B cell (primary cell): ENCODE measurements around the gene HOXD3. TPM values are rescaled to one million over a fixed set of nuclear protein-coding genes. Genes with fewer than 3 reads are reported as not detected.

Experiments used
- ATAC-seq: fragments of 200-7000 bp; cut with Tn5 transposase; one replicate; pipeline ENCODE4 v1.10.0; 2021; ENCODE audit warnings: low read depth, mild to moderate bottlenecking, moderate number of reproducible peaks, moderate library complexity
- CTCF ChIA-PET: fragments of 350-600 bp; sonication (Branson Sonifier 250); formaldehyde crosslinking; loops from one replicate; lab custom pipeline; 2021; ENCODE audit warnings: antibody characterized with exemption, inconsistent platforms; lab: Charles Lee
- POLR2A ChIA-PET: fragments of 350-600 bp; sonication (Branson Sonifier 250); formaldehyde crosslinking; loops from one replicate; lab custom pipeline; 2021; ENCODE audit warnings: antibody characterized with exemption; lab: Charles Lee
- DNase-seq: peaks from one replicate; pipeline ENCODE4 v3.0.0; 2013
- H2AFZ ChIP-seq: 2 replicates; pipeline ENCODE4 v1.6.1; 2012; ENCODE audit warnings: mild to moderate bottlenecking, low read depth, low read length; ENCODE audit not compliant: insufficient read depth, poor library complexity, severe bottlenecking
- H3K27ac ChIP-seq, 2 donors: 1 replicate in 1 of 2; 2 replicates in 1 of 2; pipeline ENCODE4 v1.5.1; 2012 to 2013; ENCODE audit warnings: low read length in 2 of 2, mild to moderate bottlenecking in 2 of 2, moderate library complexity in 1 of 2
- H3K27me3 ChIP-seq, 4 experiments: fragments of 200-600 bp in 1 of 4; sonication (generic) in 1 of 4; replicated peaks in 1 of 4; 1 replicate in 2 of 4; 2 replicates in 2 of 4; pipeline versions ENCODE4 v1.6.1 to v1.7.0; 2013 to 2016; ENCODE audit warnings: low read length in 3 of 4, mild to moderate bottlenecking in 2 of 4, mixed read lengths in 1 of 4, moderate library complexity in 1 of 4; ENCODE audit not compliant: insufficient read depth in 4 of 4, control insufficient read depth in 3 of 4; ENCODE audit errors: control extremely low read depth in 1 of 4
- H3K36me3 ChIP-seq, 2 experiments: replicated peaks in 1 of 2; 1 replicate in 1 of 2; 2 replicates in 1 of 2; pipeline versions ENCODE4 v1.6.1 to v1.7.1; 2013; ENCODE audit warnings: low read length in 1 of 2; ENCODE audit not compliant: insufficient read depth in 2 of 2, control insufficient read depth in 1 of 2; ENCODE audit errors: control extremely low read depth in 1 of 2, extremely low read depth in 1 of 2
- H3K4me1 ChIP-seq, 2 donors: fragments of 200-600 bp in 1 of 2; sonication (generic) in 1 of 2; 1 replicate in 1 of 2; 2 replicates in 1 of 2; pipeline versions ENCODE4 v1.5.1 to v1.6.1; 2013 to 2017; ENCODE audit warnings: low read length in 2 of 2; ENCODE audit not compliant: control insufficient read depth in 2 of 2, insufficient read depth in 2 of 2
- H3K4me2 ChIP-seq: replicated peaks from 2 replicates; pipeline ENCODE3; 2012; ENCODE audit warnings: mild to moderate bottlenecking, low read depth, low read length; ENCODE audit not compliant: poor library complexity, severe bottlenecking
- H3K4me3 ChIP-seq, 5 experiments: fragments of 200-600 bp in 1 of 5; sonication (generic) in 1 of 5; 1 replicate in 3 of 5; 2 replicates in 2 of 5; pipeline versions ENCODE4 v1.5.1 to v1.7.0; 2011 to 2016; ENCODE audit warnings: low read length in 4 of 5, mild to moderate bottlenecking in 4 of 5, low read depth in 2 of 5, control low read depth in 1 of 5, moderate library complexity in 1 of 5; ENCODE audit not compliant: insufficient read depth in 1 of 5; ENCODE audit errors: control extremely low read depth in 1 of 5, extremely low read depth in 1 of 5
- H3K79me2 ChIP-seq: fragments of 200-600 bp; sonication (generic); one replicate; pipeline ENCODE4 v1.6.0; 2016; ENCODE audit warnings: low read length; ENCODE audit not compliant: control insufficient read depth, insufficient read depth
- H3K9ac ChIP-seq: fragments of 200-600 bp; sonication (generic); 2 replicates; pipeline ENCODE4 v1.6.1; 2017; ENCODE audit warnings: mild to moderate bottlenecking, low read length, moderate library complexity
- H3K9me3 ChIP-seq, 3 donors: one replicate each; pipeline versions ENCODE4 v1.6.1 to v1.7.1; 2013; ENCODE audit warnings: low read length in 2 of 3; ENCODE audit not compliant: control insufficient read depth in 2 of 3, insufficient read depth in 1 of 3; ENCODE audit errors: control extremely low read depth in 1 of 3
- H4K20me1 ChIP-seq: 2 replicates; pipeline ENCODE4 v1.6.0; 2012; ENCODE audit warnings: mild to moderate bottlenecking, low read length; ENCODE audit not compliant: insufficient read depth, control insufficient read depth, poor library complexity, severe bottlenecking
- H3K27ac Mint-ChIP-seq: one replicate; pipeline ENCODE4 v1.8.0; 2021; ENCODE audit warnings: mixed read lengths
- H3K27me3 Mint-ChIP-seq: one replicate; pipeline ENCODE4 v1.8.0; 2021; ENCODE audit warnings: mixed read lengths
- H3K4me1 Mint-ChIP-seq: one replicate; pipeline ENCODE4 v1.8.0; 2021; ENCODE audit warnings: mixed read lengths
- H3K4me3 Mint-ChIP-seq: one replicate; pipeline ENCODE4 v1.8.0; 2021; ENCODE audit warnings: mixed read lengths
- H3K9me3 Mint-ChIP-seq: one replicate; pipeline ENCODE4 v1.8.0; 2022; ENCODE audit warnings: mixed read lengths; ENCODE audit not compliant: insufficient read depth
- EZH2 ChIP-seq: IDR thresholded peaks from 2 replicates; pipeline ENCODE4 v1.6.1; 2012; ENCODE audit warnings: borderline replicate concordance, low read depth, mild to moderate bottlenecking, moderate library complexity, low read length; ENCODE audit not compliant: insufficient read depth, poor library complexity, severe bottlenecking
- WGBS: methylation state at CpG from one replicate; pipeline ENCODE4 v1.1.5; 2013; ENCODE audit warnings: missing lambda C conversion rate; ENCODE audit not compliant: insufficient coverage; 5-methylcytosine and 5-hydroxymethylcytosine counted together
- intact Hi-C: fragments of 100-400 bp; cut with micrococcal nuclease; formaldehyde crosslinking; loops from one replicate; pipeline ENCODE4 v1.10.0; 2022
- polyA plus RNA-seq: library from polyadenylated mRNA; depleted of rRNA; stranded (reverse); fragments of >200 nt; gene quantifications from 2 replicates; pipeline ENCODE4 v1.2.3, GENCODE V29; 2012
- total RNA-seq, 2 donors: library from RNA; stranded (reverse); fragments of 120-200 nt in 1 of 2; gene quantifications; 1 replicate in 1 of 2; 2 replicates in 1 of 2; pipeline versions ENCODE4 v1.2.3 to v1.2.4, GENCODE V29; 2013 to 2022
- TF ChIP-seq, protein P1 (sequence below): fragments of 200-600 bp; IDR thresholded peaks from one replicate; pipeline ENCODE4 v1.8.0; 2022; ENCODE audit warnings: antibody characterized with exemption, mild to moderate bottlenecking

Gene HOXD3
- total and polyA plus RNA-seq, 2 donors (not counting 1 experiment from before 2014, with no cell fraction given) = not detected

DNA sequence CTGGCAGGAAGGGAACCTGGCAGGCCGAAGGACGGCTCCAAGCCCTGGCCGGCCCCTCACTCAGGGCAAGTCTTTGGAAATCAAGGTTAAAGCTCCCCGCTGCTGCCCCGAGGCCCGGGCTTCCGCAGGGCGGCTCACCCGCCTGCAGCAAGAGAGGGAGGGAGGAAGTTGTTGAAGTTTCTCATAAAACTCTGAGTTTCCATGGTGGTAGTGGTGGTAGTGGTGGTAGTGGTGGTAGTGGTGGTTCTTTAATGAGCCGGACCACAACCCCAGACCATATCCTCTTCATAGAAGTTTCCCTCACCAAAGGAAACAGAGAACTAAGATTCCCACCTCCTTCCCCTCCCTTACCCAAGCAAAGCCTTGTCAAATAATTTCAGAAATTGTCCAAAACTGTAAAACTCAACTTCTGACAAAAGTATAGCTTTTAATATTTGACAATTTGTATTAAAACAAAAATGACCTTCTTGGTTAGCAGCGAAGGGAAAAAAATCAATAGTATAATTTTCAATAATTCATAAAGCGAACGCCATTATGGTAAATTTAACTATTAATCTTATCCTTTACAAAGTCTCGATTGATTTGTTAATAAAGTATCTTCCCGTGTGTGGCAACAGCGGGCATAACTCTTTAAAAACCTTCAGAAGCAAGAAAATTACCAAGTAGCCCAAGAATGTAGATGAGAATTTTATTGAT lies 42.0 kb upstream of the HOXD3 start:
- Histone ChIP-seq H2AFZ (no peak overlapping the region), H3K79me2 (no peaks in the 10 kb centered on the region), H3K9me3 (peaks cover 0 to 55% (median 2%) of the 10 kb centered on the region in 3 donors), H4K20me1 (no peaks in the 10 kb centered on the region), H3K27me3 (peaks cover 0 to 95% (median 75%) of the 10 kb centered on the region in 4 experiments), H3K4me3 (no peak overlapping the region), H3K9ac (no peak overlapping the region), H3K36me3 (no peaks in the 10 kb centered on the region), H3K27ac (no peak overlapping the region), H3K4me1 (peaks cover 0 to 10% of the 10 kb centered on the region in 2 donors), H3K4me2 (no peak overlapping the region)
- peaks cover 84% of the 10 kb centered on the region for H3K27me3 Mint-ChIP-seq
- intact Hi-C loops = no loop called here
- no peak overlapping the region for H3K27ac Mint-ChIP-seq
- WGBS = 7% methylated on average over 9 of the region's 16 CpGs
- TF ChIP-seq, protein P1, sequence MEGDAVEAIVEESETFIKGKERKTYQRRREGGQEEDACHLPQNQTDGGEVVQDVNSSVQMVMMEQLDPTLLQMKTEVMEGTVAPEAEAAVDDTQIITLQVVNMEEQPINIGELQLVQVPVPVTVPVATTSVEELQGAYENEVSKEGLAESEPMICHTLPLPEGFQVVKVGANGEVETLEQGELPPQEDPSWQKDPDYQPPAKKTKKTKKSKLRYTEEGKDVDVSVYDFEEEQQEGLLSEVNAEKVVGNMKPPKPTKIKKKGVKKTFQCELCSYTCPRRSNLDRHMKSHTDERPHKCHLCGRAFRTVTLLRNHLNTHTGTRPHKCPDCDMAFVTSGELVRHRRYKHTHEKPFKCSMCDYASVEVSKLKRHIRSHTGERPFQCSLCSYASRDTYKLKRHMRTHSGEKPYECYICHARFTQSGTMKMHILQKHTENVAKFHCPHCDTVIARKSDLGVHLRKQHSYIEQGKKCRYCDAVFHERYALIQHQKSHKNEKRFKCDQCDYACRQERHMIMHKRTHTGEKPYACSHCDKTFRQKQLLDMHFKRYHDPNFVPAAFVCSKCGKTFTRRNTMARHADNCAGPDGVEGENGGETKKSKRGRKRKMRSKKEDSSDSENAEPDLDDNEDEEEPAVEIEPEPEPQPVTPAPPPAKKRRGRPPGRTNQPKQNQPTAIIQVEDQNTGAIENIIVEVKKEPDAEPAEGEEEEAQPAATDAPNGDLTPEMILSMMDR = no peak
- no peak for TF ChIP-seq EZH2
- H3K4me1 Mint-ChIP-seq = peaks cover 8% of the 10 kb centered on the region
- DNase-seq (no peak), ATAC-seq (no peak)
- no peak overlapping the region for H3K4me3 Mint-ChIP-seq
- POLR2A ChIA-PET = no interaction called here
- CTCF ChIA-PET = interaction anchor here (1.0 to 1.7 kb wide), 2 partner anchors 12 to 1033 kb away, joined by 3 read pairs; no protein-coding TSS in a partner anchor
- H3K9me3 Mint-ChIP-seq = peaks cover 4% of the 10 kb centered on the region
